Parathyroid adenoma (tissue), 2 donors: ENCODE measurements around the gene SEC14L5.

Experiments used
- H2AFZ ChIP-seq: fragments of 300-600 bp; sonication (generic); one replicate; pipeline ENCODE4 v1.7.0; 2017; ENCODE audit warnings: antibody characterized with exemption, mild to moderate bottlenecking
- H3K27ac ChIP-seq: fragments of 300-600 bp; sonication (generic); one replicate; pipeline ENCODE4 v1.7.0; 2017
- H3K27me3 ChIP-seq: fragments of 300-600 bp; sonication (generic); one replicate; pipeline ENCODE4 v1.7.0; 2017; ENCODE audit warnings: low read length; ENCODE audit not compliant: control insufficient read depth, insufficient read depth
- H3K36me3 ChIP-seq: fragments of 300-600 bp; sonication (generic); one replicate; pipeline ENCODE4 v1.7.0; 2017; ENCODE audit warnings: low read length; ENCODE audit not compliant: control insufficient read depth, insufficient read depth
- H3K4me1 ChIP-seq: fragments of 300-600 bp; sonication (generic); one replicate; pipeline ENCODE4 v1.7.0; 2017; ENCODE audit warnings: control low read depth
- H3K4me2 ChIP-seq: fragments of 300-600 bp; sonication (generic); one replicate; pipeline ENCODE4 v1.7.0; 2017; ENCODE audit warnings: low read length
- H3K4me3 ChIP-seq: fragments of 300-600 bp; sonication (generic); one replicate; pipeline ENCODE4 v1.7.0; 2017; ENCODE audit warnings: low read depth, low read length
- H3K79me2 ChIP-seq: fragments of 300-600 bp; sonication (generic); one replicate; pipeline ENCODE4 v1.7.0; 2017; ENCODE audit warnings: control low read depth
- H3K9ac ChIP-seq: fragments of 300-600 bp; sonication (generic); one replicate; pipeline ENCODE4 v1.7.0; 2017; ENCODE audit warnings: mild to moderate bottlenecking
- H3K9me3 ChIP-seq: fragments of 300-600 bp; sonication (generic); one replicate; pipeline ENCODE4 v1.7.0; 2017; ENCODE audit warnings: low read length; ENCODE audit not compliant: control insufficient read depth
- CTCF ChIP-seq: fragments of 300-600 bp; sonication (generic); IDR thresholded peaks from one replicate; pipeline ENCODE4 v1.7.0; 2017; ENCODE audit warnings: antibody characterized with exemption, mild to moderate bottlenecking
- donor health status: primary hyperparathyroidism.

The SEC14L5 gene

GRCh38 chr16:4980691-4981090 lies 22.6 kb downstream of the SEC14L5 start:
- no peak for TF ChIP-seq CTCF
- Histone ChIP-seq H3K36me3 (no peaks in the 10 kb centered on the region), H3K79me2 (no peaks in the 10 kb centered on the region), H3K4me1 (no peaks in the 10 kb centered on the region), H3K9me3 (no peaks in the 10 kb centered on the region), H3K4me3 (no peak overlapping the region), H3K27me3 (no peaks in the 10 kb centered on the region), H3K4me2 (no peak overlapping the region), H2AFZ (no peak overlapping the region), H3K9ac (no peak overlapping the region), H3K27ac (no peak overlapping the region)

GRCh38 chr16:4981473-4981872 lies 23.3 kb downstream of the SEC14L5 start:
- TF ChIP-seq CTCF = no peak
- Histone ChIP-seq H3K9me3 (no peaks in the 10 kb centered on the region), H3K4me2 (no peak overlapping the region), H3K4me1 (no peaks in the 10 kb centered on the region), H3K27me3 (no peaks in the 10 kb centered on the region), H3K9ac (no peak overlapping the region), H3K4me3 (no peak overlapping the region), H3K79me2 (no peaks in the 10 kb centered on the region), H2AFZ (no peak overlapping the region), H3K27ac (no peak overlapping the region), H3K36me3 (no peaks in the 10 kb centered on the region)

- TF ChIP-seq CTCF = no peak
- H3K4me1 ChIP-seq = no peaks in the 10 kb centered on the region
- H3K27me3 ChIP-seq = no peaks in the 10 kb centered on the region
- no peaks in the 10 kb centered on the region for H3K9me3 ChIP-seq
- H2AFZ ChIP-seq = no peak overlapping the region
- no peak overlapping the region for H3K4me3 ChIP-seq
- no peak overlapping the region for H3K9ac ChIP-seq
- H3K4me2 ChIP-seq = no peak overlapping the region
- no peak overlapping the region for H3K27ac ChIP-seq
- no peaks in the 10 kb centered on the region for H3K36me3 ChIP-seq
- no peaks in the 10 kb centered on the region for H3K79me2 ChIP-seq
Observed at GRCh38 chr16:4982056-4982867, 24.1 kb downstream of the SEC14L5 start.

GRCh38 chr16:4984174-4984990 lies 26.3 kb downstream of the SEC14L5 start:
- H3K79me2 ChIP-seq = no peaks in the 10 kb centered on the region
- H3K9me3 ChIP-seq = no peaks in the 10 kb centered on the region
- H3K4me1 ChIP-seq = no peaks in the 10 kb centered on the region
- H2AFZ ChIP-seq = no peak overlapping the region
- no peak overlapping the region for H3K9ac ChIP-seq
- H3K27me3 ChIP-seq = no peaks in the 10 kb centered on the region
- no peak overlapping the region for H3K4me2 ChIP-seq
- no peaks in the 10 kb centered on the region for H3K36me3 ChIP-seq
- no peak for TF ChIP-seq CTCF
- no peak overlapping the region for H3K27ac ChIP-seq
- H3K4me3 ChIP-seq = no peak overlapping the region
